Iris pigment epithelial cell (primary cell): ENCODE data around the gene VHLL.
"Not testable (repeated sequence)": the region's sequence is repeated elsewhere in the genome, so short reads cannot be mapped to it uniquely, and the experiment has no call there.

Experiments used
- DNase-seq: peaks from one replicate; pipeline ENCODE4 v3.0.0-alpha.2; 2011; ENCODE audit warnings: low read depth

VHLL gene

DNA sequence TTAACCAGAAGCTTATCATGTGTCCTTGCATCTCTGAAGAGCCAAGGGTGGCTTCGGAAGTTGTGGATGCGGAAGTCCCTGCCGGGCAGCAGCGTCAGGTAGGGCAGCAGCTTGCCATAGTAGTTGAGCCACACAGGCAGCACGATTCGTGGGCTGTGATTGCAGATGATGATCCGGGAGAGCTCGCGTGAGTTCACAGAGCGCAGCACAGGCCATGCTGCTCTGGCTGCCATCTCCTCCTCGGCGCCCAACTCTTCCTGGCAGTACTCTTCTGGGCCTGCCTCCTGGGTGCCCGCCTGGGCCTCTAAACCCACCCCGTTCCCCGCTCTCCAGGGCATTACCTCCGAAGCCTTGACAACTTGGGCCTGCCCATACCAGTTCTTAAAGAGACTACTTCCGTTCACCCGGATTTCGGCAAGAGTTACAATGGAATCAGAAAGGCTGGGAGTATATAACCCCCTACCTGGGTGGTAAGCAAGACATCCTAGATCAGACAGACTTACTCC is at the start of gene VHLL:
TSS of gene VHLL (minus strand) at position 456 of the 506 bp plus-strand sequence. CDS start at position 338, 118 bp downstream.
- no peak for DNase-seq

DNA sequence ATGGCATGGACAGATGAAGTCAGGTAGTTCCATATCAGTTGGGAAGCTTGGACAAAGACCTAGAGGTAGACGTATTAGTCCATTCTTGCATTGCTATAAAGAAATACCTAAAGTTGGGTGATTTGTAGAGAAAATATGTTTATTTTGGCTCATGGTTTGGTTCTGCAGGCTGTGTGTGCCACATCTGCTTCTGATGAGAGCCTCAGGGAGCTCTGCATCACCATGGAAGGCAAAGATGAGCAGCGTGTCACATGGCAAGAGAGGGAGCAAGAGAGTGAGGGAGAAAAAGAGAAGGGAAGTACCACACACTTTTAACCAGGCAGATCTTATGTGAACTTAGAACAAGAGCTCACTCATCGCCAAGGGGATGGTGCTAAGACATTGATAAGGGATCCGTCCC is 48.2 kb upstream of the VHLL start:
- DNase-seq: peak; percentile 48

- DNase-seq: no peak
Measured at GRCh38 chr1:156346636-156347035, 47.5 kb upstream of the VHLL start.

DNA sequence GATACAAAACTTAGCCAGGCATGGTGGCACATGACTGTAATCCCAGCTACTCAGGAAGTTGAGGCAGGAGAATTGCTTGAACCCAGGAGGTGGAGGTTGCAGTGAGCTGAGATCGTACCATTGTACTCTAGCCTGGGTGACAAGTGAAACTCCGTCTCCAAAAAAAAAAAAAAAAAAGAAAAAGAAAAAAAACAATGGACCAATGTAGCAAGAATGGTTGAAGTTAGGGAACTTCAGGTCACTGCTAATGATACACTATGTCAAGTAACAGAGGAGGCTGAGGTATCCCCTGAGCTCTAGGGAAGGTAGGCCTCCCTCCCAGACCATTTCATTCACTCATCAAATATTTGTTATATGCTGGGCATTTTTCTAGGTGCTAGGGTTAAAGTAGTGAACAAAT is 46.9 kb upstream of the VHLL start:
- DNase-seq: not testable (repeated sequence)

- DNase-seq: no peak
Measured at GRCh38 chr1:156344409-156344808, 45.3 kb upstream of the VHLL start.

- peak; percentile 31 for DNase-seq
Measured at GRCh38 chr1:156342166-156342955, 43.3 kb upstream of the VHLL start.

DNA sequence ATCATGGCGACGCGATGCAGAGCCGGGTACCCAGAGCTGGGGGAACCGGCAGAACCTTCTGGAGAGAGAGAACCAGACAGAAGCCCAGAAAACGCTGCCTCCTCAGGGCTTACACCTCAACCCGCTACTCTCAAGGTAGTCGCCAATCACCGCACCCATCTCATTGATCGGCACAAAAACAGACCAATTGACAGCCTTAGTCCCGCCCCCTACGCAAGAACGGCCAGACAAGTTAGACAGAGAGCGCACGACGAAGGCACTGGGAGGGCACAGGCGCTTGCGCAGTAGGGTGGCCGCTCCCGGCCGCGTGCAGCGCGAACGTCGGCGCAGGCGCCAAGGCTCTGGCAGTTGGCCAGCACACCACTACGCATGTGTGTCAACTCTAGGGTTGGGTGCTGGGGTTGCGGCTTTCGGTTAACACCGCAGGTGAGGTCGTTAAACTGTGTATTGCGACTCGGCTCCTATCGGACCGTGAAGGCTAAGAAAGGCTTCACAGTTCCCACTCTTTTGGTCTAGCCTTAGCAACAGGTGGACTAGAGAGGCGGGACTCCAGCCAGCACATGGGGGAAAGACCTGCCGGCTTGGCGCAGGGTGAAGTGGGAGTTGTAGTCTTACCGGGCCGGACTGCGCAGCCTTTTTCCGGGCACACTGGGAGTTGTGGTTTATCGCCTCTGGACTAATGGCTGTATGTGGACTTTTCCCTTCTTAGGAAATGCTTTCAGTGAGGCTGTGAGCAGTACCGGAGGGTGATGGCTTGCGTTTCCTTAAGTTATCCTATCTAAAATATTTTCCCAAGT is 39.3 kb upstream of the VHLL start, which contains the start of the genes CCT3 and TSACC:
TSS of gene CCT3 (minus strand) at position 113 of the 797 bp plus-strand sequence. CDS start at position 5, 108 bp downstream.
TSS of gene TSACC (plus strand) at position 347 of the 797 bp plus-strand sequence. CDS start 1,232 bp downstream, outside the sequence.
- peak; percentile 100 for DNase-seq

- DNase-seq: no peak
Measured at GRCh38 chr1:156337888-156338179, 38.7 kb upstream of the VHLL start.

DNA sequence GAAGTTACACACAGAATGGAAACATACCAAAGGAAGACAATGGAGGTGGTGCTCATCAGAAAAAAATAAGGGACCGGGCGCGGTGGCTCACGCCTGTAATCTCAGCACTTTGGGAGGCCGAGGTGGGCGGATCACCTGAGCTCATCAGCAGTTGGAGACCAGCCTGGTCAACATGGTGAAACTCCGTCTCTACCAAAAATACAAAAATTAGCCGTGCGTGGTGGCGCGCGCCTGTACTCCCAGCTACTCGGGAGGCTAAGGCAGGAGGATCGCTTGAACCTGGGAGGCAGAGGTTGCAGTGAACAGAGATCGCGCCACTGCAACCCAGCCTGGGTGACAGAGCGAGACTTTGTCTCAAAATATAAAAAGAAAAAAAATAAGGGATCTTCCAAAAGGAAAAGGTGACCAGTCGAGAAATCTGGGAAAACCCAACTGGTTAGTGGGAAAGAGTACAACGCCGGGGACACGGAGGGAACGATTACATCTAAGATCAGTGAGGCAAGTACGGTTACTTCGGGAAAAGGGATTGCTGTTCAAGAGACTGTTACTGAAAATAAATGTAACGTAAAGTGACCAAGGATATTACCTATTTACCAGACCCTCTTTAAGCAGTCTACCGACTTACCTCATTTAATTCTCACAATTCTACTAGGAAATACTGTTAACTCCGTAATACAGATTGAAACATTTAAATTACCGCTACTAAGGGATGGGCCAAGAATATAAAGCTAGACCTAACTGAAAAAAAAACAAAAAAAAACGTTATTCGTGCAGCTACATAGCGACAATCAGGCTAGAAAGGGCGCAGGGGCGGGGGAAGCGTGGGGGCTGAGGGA is 38.2 kb upstream of the VHLL start:
- no peak for DNase-seq

GRCh38 chr1:156336242-156336641 is 37.1 kb upstream of the VHLL start:
- DNase-seq: no peak

- peak; percentile 64 for DNase-seq
Measured at GRCh38 chr1:156323179-156323578, 24.1 kb upstream of the VHLL start.

DNA sequence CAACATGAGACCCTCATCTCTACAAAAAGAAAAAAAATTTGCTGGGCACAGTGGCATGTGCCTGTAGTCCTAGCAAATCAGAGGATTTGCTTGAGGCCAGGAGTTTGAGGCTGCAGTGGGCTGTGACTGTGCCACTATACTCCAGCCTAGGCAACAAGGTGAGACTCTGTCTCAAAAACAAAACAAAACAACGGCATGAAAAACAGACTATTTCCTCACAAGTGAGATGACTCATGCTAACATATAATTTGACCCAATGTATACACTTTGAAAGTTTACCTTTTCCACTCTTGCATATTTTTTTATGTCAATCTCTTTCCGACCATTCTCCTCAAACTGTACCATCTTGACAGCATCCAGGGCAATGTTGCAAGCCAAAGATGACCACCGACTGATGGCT is 21.5 kb upstream of the VHLL start:
- peak; percentile 38 for DNase-seq

DNA sequence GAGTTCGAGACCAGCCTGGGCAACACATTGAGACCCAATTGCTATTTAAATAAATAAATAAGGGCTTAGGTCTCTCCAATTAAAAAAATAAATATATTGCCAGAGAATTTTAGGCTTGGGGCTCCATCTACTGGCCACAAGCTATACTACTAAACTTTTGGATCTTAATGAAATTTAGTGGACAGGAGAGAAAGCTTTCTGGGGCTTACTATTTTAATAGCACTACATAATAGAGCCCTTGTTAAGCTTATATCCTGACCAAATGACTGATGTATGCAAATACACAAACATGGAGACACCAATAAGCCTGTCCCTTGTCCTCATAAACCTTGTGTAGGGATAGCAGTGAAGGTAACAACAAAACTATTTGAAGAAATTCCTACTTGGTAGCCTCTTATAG is 20.6 kb upstream of the VHLL start:
- peak; percentile 27 for DNase-seq

- no peak for DNase-seq
Measured at GRCh38 chr1:156316909-156317308, 17.8 kb upstream of the VHLL start.

DNA sequence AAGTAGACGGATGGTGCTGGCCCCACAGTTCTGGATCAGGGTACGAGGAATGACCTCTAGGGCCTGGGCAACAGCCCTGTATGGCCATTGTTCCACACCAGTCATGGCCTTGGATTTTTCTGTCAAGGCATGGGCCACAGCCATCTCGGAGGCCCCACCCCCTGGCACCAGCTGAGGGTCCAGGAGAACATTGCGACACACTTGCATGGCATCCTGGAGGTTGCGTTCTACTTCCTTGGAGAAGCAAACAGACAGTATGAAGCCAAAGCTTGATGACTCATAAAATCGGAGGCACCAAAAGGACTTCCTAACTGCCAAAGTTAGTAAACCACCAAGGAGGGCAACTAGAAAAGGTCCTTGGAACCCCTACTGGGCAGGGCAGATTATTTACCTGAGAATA is 11.9 kb upstream of the VHLL start:
- peak; percentile 58 for DNase-seq

GRCh38 chr1:156308078-156308477 is 9.0 kb upstream of the VHLL start:
- peak; percentile 81 for DNase-seq

DNA sequence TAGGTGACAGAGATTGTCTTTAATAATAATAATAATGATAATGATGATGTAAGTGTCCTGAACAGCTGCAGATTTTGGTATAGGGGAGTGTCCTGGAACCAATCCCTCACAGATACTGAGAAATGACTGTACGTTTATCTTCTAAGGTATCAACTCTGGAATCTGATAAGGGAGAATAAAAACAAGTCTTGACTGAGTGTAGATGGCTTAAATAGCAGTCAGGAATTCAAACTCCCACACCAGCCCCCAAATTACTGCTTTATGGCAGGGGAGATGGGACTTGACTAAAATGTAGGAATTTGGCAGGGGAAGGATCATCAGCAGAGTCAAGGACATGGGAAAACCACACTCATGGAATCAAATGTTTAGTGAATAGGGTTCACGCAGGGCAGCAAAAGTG is 6.1 kb upstream of the VHLL start:
- no peak for DNase-seq

DNA sequence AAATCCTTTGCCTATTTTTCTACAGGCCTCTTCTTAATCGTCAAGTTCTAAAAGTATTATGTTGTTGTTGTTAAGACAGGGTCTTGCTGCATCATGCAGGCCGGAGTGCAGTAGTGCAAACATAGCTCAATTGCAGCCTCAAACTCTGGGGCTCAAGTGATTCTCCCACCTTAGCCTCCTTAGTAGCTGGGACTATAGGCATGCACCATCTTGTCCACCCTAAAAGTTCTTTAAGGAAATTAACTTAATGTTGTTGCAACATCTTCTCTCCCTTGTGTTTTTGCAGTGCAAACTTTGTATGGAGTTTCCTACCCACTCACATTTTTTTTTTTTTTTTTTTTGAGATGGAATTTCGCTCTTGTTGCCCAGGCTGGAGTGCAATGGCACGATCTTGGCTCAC is 4.1 kb upstream of the VHLL start:
- no peak for DNase-seq

GRCh38 chr1:156295391-156295947 is 3.6 kb downstream of the VHLL start, which contains the start of gene GLMP:
TSS of gene GLMP (minus strand) at chr1:156295679. CDS start at chr1:156295645, 34 bp downstream.
- peak; percentile 70 for DNase-seq

- DNase-seq: no peak
Measured at GRCh38 chr1:156293895-156294294, 5.2 kb downstream of the VHLL start.

- no peak for DNase-seq
Measured at GRCh38 chr1:156293098-156293434, 6.0 kb downstream of the VHLL start.
